Endometrium (tissue), 2 donors: ENCODE results near the gene CSNK1G2.

Experiments used
- FAIRE-seq: peaks from 2 replicates; lab custom pipeline; 2012; peaks lifted over from hg19 to GRCh38; lab: Jason Lieb, UNC
- donor health status: control.
- donor health status: control.

Gene CSNK1G2

DNA sequence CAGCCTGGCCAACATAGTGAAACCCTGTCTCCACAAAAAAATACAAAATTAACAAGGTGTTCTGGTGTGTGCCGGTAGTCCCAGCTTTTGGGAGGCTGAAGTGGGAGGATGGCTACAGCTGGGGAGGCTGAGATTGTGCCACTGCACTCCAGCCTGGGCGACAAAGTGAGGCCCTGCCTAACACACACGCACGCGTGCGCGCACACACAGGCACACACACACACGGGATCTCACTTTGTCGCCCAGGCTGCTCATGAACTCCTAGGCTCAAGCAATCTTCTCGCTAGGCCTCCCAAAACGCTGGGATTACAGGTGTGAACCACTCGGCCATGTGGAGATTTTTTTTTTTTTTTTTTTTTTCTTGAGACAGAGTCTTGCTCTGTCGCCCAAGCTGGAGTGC, 77.8 kb downstream of the CSNK1G2 start:
- FAIRE-seq = no peak

DNA sequence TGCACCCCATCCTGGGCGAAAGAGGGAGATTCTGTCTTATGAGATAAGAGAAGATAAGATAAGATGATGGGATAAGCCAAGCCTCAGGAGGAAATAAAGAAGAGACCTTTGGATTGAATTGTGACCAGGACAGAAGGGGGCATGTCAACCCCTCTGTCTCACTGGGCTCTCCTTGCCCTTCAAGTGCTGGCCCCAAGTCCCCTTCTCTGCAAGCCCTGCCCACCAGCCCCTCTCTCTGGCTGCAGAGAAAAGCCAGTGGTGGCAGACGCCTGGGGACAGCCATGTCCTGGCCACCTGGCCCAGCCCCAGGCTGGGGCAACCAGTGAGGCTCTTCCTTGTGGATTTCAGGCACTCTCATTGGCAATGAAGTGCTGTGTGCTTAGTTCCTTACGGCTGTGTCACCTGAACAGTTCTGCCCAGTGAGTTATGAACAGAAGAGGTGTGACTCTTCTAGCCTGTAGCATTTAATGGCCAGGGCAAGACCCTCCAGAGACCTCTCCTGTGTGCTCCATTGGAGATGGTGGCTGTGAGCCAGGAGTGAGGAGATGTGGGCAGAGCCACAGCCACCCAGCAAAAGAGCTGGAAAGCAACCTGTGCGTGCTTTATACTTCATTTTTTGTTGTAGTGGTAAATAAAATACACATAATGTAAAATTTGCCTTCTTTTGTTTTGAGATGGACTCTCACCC, 80.6 kb downstream of the CSNK1G2 start:
- FAIRE-seq = no peak

- FAIRE-seq = no peak
These were observed 81.3 kb downstream of the CSNK1G2 start for GRCh38 chr19:2022289-2022688.

DNA sequence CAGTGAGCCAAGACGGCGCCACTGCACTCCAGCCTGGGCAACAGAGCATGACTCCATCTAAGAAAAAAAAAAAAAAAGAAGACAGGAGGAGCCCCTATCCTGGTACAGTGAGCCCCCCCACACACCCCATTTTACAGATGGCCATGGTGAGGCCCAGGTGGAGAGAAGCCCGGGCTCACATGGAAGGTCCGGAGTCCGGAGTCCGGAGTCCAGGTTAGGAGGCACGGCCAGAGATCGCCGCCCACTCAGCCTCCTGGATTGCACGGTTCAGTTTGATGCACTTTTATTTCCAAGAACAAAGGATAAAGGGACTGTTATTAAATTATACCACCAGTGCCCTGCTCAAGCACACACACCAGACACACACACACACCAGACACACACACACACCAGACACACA, 85.8 kb downstream of the CSNK1G2 start:
- no peak for FAIRE-seq

DNA sequence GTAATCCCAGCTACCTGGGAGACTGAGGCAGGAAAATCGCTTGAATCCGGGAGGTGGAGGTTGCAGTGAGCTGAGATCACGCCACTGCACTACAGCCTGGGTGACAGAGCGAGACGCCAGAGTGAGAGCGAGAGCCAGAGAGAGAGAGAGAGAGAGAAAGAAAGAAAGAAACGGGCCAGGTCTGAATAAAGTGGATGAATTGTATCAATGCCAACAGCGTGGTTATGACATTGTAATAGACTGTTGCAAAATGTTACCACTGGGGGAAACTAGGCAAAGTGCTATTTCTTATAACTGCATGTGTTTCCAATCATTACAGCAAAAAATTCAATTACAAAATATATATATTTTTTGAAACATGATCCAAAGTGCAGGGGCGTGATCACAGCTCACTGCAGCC, 86.4 kb downstream of the CSNK1G2 start:
- FAIRE-seq = no peak
